ENCODE results near the gene CHST15. TPM values are rescaled to one million over a fixed set of nuclear protein-coding genes. Genes with fewer than 3 reads are reported as not detected.

CHST15 gene
- total RNA-seq, 2 donors from 2014 or later: 18.5 to 21.5 TPM

DNA sequence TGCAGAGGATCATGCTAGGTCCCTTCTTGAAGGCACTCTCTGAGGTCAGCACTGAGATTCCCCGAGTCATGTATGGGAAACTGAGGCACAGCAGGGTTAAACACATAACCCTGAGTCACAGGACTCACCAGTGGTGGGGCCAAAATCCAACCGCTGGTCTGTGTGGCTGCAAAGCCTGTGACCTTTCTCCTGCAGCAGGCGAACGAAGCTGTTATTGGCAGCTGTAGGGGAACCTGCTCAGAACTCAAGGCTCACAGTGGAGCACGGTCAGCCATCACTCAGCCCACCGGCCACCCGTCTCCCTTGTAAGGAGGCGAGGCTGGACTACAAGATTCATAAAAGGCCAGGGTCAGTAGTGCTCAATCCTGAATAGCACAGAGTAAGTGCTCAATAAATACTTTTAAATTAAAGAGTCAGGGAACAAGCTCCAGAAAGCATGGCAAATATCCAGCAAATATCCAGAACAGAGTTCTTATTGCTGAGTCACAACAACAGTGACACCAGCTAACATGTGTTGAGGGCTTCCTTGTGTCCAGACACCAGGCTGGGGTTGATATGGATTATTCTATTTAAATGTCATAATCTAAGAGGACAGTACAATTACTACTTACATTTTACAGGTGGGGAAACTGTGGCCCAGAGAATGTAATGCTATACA lies 34.9 kb downstream of the CHST15 start:
- H3K27ac ChIP-seq: no peak overlapping the region
- peaks cover 23% of the 10 kb centered on the region for H3K4me1 ChIP-seq
- TF ChIP-seq, protein P1, sequence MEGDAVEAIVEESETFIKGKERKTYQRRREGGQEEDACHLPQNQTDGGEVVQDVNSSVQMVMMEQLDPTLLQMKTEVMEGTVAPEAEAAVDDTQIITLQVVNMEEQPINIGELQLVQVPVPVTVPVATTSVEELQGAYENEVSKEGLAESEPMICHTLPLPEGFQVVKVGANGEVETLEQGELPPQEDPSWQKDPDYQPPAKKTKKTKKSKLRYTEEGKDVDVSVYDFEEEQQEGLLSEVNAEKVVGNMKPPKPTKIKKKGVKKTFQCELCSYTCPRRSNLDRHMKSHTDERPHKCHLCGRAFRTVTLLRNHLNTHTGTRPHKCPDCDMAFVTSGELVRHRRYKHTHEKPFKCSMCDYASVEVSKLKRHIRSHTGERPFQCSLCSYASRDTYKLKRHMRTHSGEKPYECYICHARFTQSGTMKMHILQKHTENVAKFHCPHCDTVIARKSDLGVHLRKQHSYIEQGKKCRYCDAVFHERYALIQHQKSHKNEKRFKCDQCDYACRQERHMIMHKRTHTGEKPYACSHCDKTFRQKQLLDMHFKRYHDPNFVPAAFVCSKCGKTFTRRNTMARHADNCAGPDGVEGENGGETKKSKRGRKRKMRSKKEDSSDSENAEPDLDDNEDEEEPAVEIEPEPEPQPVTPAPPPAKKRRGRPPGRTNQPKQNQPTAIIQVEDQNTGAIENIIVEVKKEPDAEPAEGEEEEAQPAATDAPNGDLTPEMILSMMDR (IDR thresholded peaks at IDR 0.05): no peak
- TF ChIP-seq POLR2A (IDR thresholded peaks at IDR 0.05): no peak
- no peaks in the 10 kb centered on the region for H3K9me3 ChIP-seq
- WGBS, 2 donors: 71 to 87% methylated on average over 4 to 8 of the region's 8 CpGs
- no peaks in the 10 kb centered on the region for H3K36me3 ChIP-seq (replicated peaks in 1 of 2; ENCODE audit: insufficient read depth in 1 of 2, low read depth in 2 of 2)
- DNase-seq (no peak), ATAC-seq (no peak)
- no peak overlapping the region for H3K4me3 ChIP-seq
- intact Hi-C loops (cut with DNase I): no loop called here
- no peaks in the 10 kb centered on the region for H3K27me3 ChIP-seq

DNA sequence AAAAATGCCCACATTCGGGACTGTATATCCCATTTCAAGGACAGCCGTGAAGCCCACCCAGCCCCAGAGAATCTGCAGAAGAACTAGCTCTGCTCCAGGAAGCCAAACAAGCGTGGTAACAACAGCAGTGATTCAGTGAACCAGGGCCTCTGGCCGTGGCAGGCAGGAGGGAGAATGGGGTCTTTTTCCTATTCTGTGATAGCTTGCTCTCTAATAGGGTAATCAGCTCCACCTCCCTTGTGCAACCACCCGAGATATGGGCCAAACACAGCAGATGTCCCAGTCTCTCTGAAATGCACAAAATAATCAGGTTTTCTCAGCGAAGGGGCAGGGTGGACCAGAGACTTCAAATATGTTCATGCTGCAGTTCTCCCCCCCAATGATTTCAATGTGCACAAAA lies 35.8 kb downstream of the CHST15 start:
- ATAC-seq: no peak
- Histone ChIP-seq H3K27me3 (no peaks in the 10 kb centered on the region), H3K9me3 (no peaks in the 10 kb centered on the region), H3K27ac (no peak overlapping the region), H3K4me3 (no peak overlapping the region), H3K36me3 (replicated peaks in 1 of 2; ENCODE audit: insufficient read depth in 1 of 2, low read depth in 2 of 2) (no peaks in the 10 kb centered on the region), H3K4me1 (peaks cover 15% of the 10 kb centered on the region)
- intact Hi-C loops (cut with DNase I): no loop called here
- DNase-seq: no peak
- TF ChIP-seq, protein P1 (IDR thresholded peaks at IDR 0.05): no peak
- no peak for TF ChIP-seq POLR2A (IDR thresholded peaks at IDR 0.05)
- WGBS, 2 donors: 57 to 59% methylated on average over 6 of the region's 6 CpGs

DNA sequence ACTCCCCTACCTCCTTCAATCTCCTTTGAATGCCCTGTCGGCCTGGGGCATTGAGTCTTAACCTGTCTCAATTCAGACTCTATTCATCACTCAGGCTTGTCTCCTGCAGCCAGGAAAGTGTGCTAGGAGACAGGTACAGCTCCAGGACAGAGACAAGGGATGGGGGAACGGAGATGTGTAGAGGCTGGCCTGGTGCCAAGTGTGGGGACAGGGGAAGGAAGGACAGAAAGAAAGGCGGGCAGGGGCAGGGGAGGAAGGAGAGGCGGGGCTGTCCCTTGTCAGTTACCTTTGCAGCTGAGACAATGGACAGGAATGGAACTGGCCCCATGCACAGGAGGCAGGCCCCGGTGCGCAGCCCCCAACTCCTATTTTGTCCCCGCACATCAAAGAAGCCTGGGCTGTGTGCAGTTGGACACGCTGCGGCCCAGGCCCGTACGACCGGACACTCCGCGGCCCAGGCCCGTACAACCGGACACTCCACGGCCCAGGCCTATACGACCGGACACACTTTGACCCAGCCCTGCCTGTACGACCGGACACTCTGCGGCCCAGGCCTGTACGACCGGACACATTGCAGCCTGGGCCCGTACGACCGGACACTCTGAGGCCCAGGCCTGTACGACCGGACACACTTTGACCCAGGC lies 36.9 kb downstream of the CHST15 start:
- H3K4me1 ChIP-seq: peaks cover 4% of the 10 kb centered on the region
- no peak for TF ChIP-seq POLR2A (IDR thresholded peaks at IDR 0.05)
- TF ChIP-seq, protein P1 (IDR thresholded peaks at IDR 0.05): no peak
- 89 to 90% methylated on average over 26 to 29 of the region's 29 CpGs for WGBS, 2 donors
- H3K27ac ChIP-seq: no peak overlapping the region
- intact Hi-C loops (cut with DNase I): no loop called here
- H3K36me3 ChIP-seq (replicated peaks in 1 of 2; ENCODE audit: insufficient read depth in 1 of 2, low read depth in 2 of 2): no peaks in the 10 kb centered on the region
- no peak overlapping the region for H3K4me3 ChIP-seq
- no peak for DNase-seq
- no peak for ATAC-seq
- H3K9me3 ChIP-seq: no peaks in the 10 kb centered on the region
- H3K27me3 ChIP-seq: no peaks in the 10 kb centered on the region

DNA sequence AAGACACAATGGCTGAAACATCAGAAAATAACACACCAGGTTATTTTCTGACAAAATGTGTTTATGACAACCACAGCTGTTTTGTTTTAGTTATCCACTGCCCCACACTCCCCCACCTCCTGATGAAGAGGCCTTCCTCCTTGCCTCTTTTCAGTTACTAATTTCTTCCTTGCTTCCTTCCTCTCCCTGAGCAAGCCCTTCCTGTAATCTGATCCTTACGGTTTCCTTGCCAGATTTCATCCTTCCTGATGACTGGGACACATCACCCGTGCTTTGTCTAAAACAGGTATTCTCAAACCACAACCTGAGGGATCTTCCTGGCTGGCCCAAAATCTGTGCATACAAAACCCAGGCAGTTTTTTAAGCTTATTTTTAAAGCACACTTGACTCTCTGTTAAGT lies 39.4 kb downstream of the CHST15 start:
- Histone ChIP-seq H3K27ac (no peak overlapping the region), H3K27me3 (no peaks in the 10 kb centered on the region), H3K4me1 (no peaks in the 10 kb centered on the region), H3K9me3 (no peaks in the 10 kb centered on the region), H3K4me3 (no peak overlapping the region), H3K36me3 (replicated peaks in 1 of 2; ENCODE audit: insufficient read depth in 1 of 2, low read depth in 2 of 2) (no peaks in the 10 kb centered on the region)
- WGBS, 2 donors: 37 to 45% methylated on average over 2 of the region's 2 CpGs
- ATAC-seq: no peak
- TF ChIP-seq POLR2A (IDR thresholded peaks at IDR 0.05): no peak
- TF ChIP-seq, protein P1 (IDR thresholded peaks at IDR 0.05): no peak
- intact Hi-C loops (cut with DNase I): no loop called here
- no peak for DNase-seq

DNA sequence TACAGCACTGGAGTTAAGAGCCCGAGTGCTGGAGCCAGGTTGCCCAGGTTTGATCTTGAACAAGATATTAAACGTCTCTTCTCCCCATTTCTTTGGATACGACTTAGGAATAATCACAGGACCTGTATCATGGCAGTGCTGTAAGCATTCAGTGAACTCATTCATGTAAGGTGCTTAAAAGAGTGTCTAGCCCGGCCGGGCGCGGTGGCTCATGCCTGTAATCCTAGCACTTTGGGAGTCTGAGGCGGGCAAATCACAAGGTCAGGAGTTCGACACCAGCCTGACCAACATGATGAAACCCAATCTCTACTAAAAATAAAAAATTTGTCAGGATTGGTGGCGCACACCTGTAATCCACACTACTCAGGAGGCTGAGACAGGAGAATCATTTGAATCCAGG lies 40.8 kb downstream of the CHST15 start:
- intact Hi-C loops (cut with DNase I): no loop called here
- no peak for DNase-seq

More for the DNA sequence above, 40.8 kb downstream of the CHST15 start:
- no peaks in the 10 kb centered on the region for H3K36me3 ChIP-seq (replicated peaks in 1 of 2; ENCODE audit: insufficient read depth in 1 of 2, low read depth in 2 of 2)
- no peaks in the 10 kb centered on the region for H3K9me3 ChIP-seq
- 85 to 86% methylated on average over 10 of the region's 10 CpGs for WGBS, 2 donors
- H3K27me3 ChIP-seq: no peaks in the 10 kb centered on the region
- no peak for ATAC-seq
- no peak for TF ChIP-seq POLR2A (IDR thresholded peaks at IDR 0.05)
- TF ChIP-seq, protein P1 (IDR thresholded peaks at IDR 0.05): no peak
- H3K4me1 ChIP-seq: no peaks in the 10 kb centered on the region
- no peak overlapping the region for H3K27ac ChIP-seq
- no peak overlapping the region for H3K4me3 ChIP-seq
